Endodermal cell (in vitro differentiated cells): ENCODE measurements around the gene PAIP2. TPM values are rescaled to one million over a fixed set of nuclear protein-coding genes. Genes with fewer than 3 reads are reported as not detected.
"Not testable (repeated sequence)": the region's sequence is repeated elsewhere in the genome, so short reads cannot be mapped to it uniquely, and the experiment has no call there.

Experiments used
- DNase-seq: peaks from one replicate; pipeline ENCODE4 v3.0.0-alpha.2; 2017
- H3K27ac ChIP-seq: 2 replicates; pipeline ENCODE4 v1.5.1; 2013; ENCODE audit warnings: mild to moderate bottlenecking, low read depth, low read length, moderate library complexity
- H3K27me3 ChIP-seq: 2 replicates; pipeline ENCODE4 v1.6.1; 2013; ENCODE audit warnings: mild to moderate bottlenecking, low read length, moderate library complexity; ENCODE audit not compliant: insufficient read depth, control insufficient read depth, poor library complexity, severe bottlenecking
- H3K36me3 ChIP-seq: 2 replicates; pipeline ENCODE4 v1.7.0; 2013; ENCODE audit warnings: mild to moderate bottlenecking, low read length, moderate library complexity; ENCODE audit not compliant: control insufficient read depth, insufficient read depth
- H3K4me1 ChIP-seq: one replicate; pipeline ENCODE4 v1.7.0; 2013; ENCODE audit warnings: low read length; ENCODE audit not compliant: control insufficient read depth, insufficient read depth
- H3K4me3 ChIP-seq: 2 replicates; pipeline ENCODE4 v1.5.1; 2013; ENCODE audit warnings: mild to moderate bottlenecking, low read length, moderate library complexity
- H3K9ac ChIP-seq: 2 replicates; pipeline ENCODE4 v1.6.1; 2013; ENCODE audit warnings: mild to moderate bottlenecking, low read length, moderate library complexity; ENCODE audit not compliant: poor library complexity, severe bottlenecking; ENCODE audit errors: extremely low read depth
- H3K9me3 ChIP-seq: 2 replicates; pipeline ENCODE4 v1.6.1; 2013; ENCODE audit warnings: mild to moderate bottlenecking, low read length, moderate library complexity; ENCODE audit not compliant: control insufficient read depth
- H3K27ac Mint-ChIP-seq: 2 replicates; pipeline ENCODE4 v1.8.0; 2020; ENCODE audit warnings: mixed read lengths
- H3K27me3 Mint-ChIP-seq: 2 replicates; pipeline ENCODE4 v1.8.0; 2021; ENCODE audit warnings: mild to moderate bottlenecking, mixed read lengths; ENCODE audit not compliant: insufficient read depth
- H3K36me3 Mint-ChIP-seq: 2 replicates; pipeline ENCODE4 v1.8.0; 2020; ENCODE audit warnings: low read depth, mixed read lengths
- H3K4me1 Mint-ChIP-seq: 2 replicates; pipeline ENCODE4 v1.8.0; 2020; ENCODE audit warnings: mixed read lengths
- H3K4me3 Mint-ChIP-seq: 2 replicates; pipeline ENCODE4 v1.8.0; 2020; ENCODE audit warnings: mild to moderate bottlenecking, moderate library complexity, mixed read lengths
- H3K9me3 Mint-ChIP-seq: 2 replicates; pipeline ENCODE4 v1.8.0; 2020; ENCODE audit warnings: mild to moderate bottlenecking, mixed read lengths
- WGBS, 2 experiments: methylation state at CpG; one replicate each; pipeline versions ENCODE4 v1.1.5 to v1.1.7; 2013; ENCODE audit warnings: missing lambda C conversion rate in 2 of 2, mixed read lengths in 1 of 2; ENCODE audit not compliant: insufficient coverage in 1 of 2, insufficient read length in 1 of 2; 5-methylcytosine and 5-hydroxymethylcytosine counted together
- total RNA-seq, 2 donors: library from RNA; stranded (reverse); fragmentation: NEBNext Ultra II Directional in 1 of 2; extraction: Animal tissue kit (Norgen Biotek cat#: 25700) in 1 of 2; gene quantifications; 2 replicates in 1 of 2; 3 replicates in 1 of 2; pipeline ENCODE4 v1.2.1, GENCODE V29; 2021
- TF ChIP-seq, protein P1 (sequence below): fragments of 200-600 bp; sonication (generic); conservative IDR thresholded peaks from 2 replicates; pipeline ENCODE4 v1.5.0; 2021; ENCODE audit warnings: antibody characterized with exemption, mild to moderate bottlenecking

The PAIP2 gene
- total RNA-seq, 2 donors from 2014 or later: 128 to 142 TPM

DNA sequence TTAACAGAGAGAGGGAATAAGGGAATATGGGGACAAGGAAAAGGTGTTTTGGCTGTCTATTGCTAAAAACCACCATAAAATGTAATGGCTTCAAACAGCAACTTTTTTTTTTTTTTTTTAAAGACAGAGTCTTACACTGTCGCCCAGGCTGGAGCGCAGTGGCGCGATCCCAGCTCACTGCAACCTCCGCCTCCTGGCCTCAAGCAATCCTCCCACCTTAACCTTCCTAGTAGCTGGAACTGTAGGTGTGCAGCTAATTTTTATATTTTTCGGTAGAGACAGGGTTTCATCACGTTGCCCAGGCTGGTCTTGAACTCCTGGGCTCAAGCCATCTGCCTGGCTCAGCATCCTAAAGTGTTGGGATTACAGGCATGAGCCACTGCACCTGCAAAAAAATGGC, 66.5 kb downstream of the PAIP2 start:
- Mint-ChIP-seq H3K27ac (no peak overlapping the region), H3K36me3 (peaks cover 6% of the 10 kb centered on the region), H3K27me3 (no peaks in the 10 kb centered on the region), H3K4me3 (no peak overlapping the region), H3K9me3 (no peaks in the 10 kb centered on the region), H3K4me1 (peaks cover 12% of the 10 kb centered on the region)
- Histone ChIP-seq H3K36me3 (peaks cover 5% of the 10 kb centered on the region), H3K4me1 (peaks cover 9% of the 10 kb centered on the region), H3K27ac (no peak overlapping the region), H3K4me3 (no peak overlapping the region), H3K9me3 (no peaks in the 10 kb centered on the region), H3K9ac (no peak overlapping the region), H3K27me3 (no peaks in the 10 kb centered on the region)
- no peak for DNase-seq
- TF ChIP-seq, protein P1, sequence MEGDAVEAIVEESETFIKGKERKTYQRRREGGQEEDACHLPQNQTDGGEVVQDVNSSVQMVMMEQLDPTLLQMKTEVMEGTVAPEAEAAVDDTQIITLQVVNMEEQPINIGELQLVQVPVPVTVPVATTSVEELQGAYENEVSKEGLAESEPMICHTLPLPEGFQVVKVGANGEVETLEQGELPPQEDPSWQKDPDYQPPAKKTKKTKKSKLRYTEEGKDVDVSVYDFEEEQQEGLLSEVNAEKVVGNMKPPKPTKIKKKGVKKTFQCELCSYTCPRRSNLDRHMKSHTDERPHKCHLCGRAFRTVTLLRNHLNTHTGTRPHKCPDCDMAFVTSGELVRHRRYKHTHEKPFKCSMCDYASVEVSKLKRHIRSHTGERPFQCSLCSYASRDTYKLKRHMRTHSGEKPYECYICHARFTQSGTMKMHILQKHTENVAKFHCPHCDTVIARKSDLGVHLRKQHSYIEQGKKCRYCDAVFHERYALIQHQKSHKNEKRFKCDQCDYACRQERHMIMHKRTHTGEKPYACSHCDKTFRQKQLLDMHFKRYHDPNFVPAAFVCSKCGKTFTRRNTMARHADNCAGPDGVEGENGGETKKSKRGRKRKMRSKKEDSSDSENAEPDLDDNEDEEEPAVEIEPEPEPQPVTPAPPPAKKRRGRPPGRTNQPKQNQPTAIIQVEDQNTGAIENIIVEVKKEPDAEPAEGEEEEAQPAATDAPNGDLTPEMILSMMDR: no peak
- 89 to 94% methylated on average over 2 to 7 of the region's 7 CpGs for WGBS, 2 experiments

DNA sequence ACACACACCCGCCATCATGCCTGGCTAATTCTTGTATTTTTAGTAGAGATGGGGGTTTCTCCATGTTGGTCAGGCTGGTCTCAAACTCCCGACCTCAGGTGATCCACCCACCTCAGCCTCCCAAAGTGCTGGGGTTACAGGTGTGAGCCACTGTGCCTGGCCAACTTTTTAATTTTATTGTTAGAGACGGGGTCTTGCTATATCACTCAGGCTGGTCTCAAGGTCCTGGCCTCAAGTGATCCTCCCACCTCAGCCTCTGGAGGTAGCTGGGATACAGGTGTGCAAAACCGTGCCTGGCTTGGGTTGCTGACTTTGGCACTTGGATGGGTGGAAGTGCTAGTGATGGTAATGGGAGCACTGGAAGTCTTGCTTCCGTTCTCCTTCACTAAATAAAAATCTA, 67.5 kb downstream of the PAIP2 start:
- not testable (repeated sequence) for H3K9ac ChIP-seq, H3K27me3 ChIP-seq, H3K27ac ChIP-seq, DNase-seq, H3K9me3 Mint-ChIP-seq, H3K4me1 Mint-ChIP-seq, H3K4me1 ChIP-seq, H3K27me3 Mint-ChIP-seq, H3K9me3 ChIP-seq, H3K4me3 ChIP-seq, H3K36me3 ChIP-seq, H3K27ac Mint-ChIP-seq, H3K4me3 Mint-ChIP-seq
- WGBS, 2 experiments: 80 to 95% methylated on average over 1 to 4 of the region's 5 CpGs
- peaks cover 10% of the 10 kb centered on the region for H3K36me3 Mint-ChIP-seq

DNA sequence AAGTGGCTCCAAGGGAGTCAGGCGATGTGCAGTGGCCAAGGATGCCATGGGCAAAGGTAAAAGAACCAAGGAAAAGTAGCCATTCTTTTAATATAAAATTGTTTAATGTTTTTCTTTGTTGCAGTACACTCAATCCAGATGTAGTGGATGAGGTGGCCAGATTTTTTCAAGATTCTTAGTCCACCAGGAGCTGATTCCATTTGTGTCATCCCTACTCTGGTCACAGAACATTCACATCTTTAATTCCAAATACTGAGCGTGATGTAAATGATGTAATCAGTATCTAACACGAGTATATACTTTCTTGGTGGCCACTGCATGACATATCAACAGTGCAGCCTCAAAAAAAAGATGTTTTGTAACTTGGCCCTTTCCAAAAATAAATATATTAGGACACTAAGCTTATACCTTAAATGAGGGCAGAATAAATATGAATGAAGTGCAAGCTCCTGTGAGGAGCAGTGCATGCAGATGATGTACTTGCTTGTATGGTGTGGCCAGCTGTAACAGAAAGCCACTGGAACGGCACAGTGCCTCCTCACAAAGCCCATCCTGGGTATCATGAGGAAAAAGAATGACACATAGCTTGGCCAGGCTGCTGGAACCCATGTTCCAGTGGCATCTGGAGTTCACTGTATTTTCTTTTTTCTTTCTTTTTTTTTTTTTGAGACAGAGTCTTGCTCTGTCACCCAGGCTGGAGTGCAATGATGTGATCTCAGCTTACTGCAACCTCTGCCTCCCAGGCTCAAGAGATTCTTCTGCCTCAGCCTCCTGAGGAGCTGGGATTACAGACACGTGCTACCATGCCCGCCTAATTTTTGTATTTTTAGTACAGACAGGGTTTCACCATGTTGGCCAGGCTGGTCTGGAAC, 68.7 kb downstream of the PAIP2 start:
- Mint-ChIP-seq H3K9me3 (no peaks in the 10 kb centered on the region), H3K4me3 (no peak overlapping the region), H3K36me3 (peaks cover 10% of the 10 kb centered on the region), H3K27ac (no peak overlapping the region), H3K27me3 (no peaks in the 10 kb centered on the region), H3K4me1 (peaks cover 2% of the 10 kb centered on the region)
- TF ChIP-seq, protein P1: no peak
- peaks cover 5% of the 10 kb centered on the region for H3K36me3 ChIP-seq
- H3K4me3 ChIP-seq: no peak overlapping the region
- no peak overlapping the region for H3K9ac ChIP-seq
- WGBS, 2 experiments: 75 to 100% methylated on average over 4 to 6 of the region's 6 CpGs
- no peaks in the 10 kb centered on the region for H3K9me3 ChIP-seq
- H3K4me1 ChIP-seq: no peaks in the 10 kb centered on the region
- H3K27ac ChIP-seq: no peak overlapping the region
- DNase-seq: no peak
- no peaks in the 10 kb centered on the region for H3K27me3 ChIP-seq
